Right ventricle myocardium inferior (tissue), 1 donor: Measurements from ENCODE around the gene SAP25. TPM values are rescaled to one million over a fixed set of nuclear protein-coding genes. Genes with fewer than 3 reads are reported as not detected.

ENCODE experiments used
- total RNA-seq: library from RNA; stranded (reverse); fragmentation: NEBNext Ultra II Directional; extraction: Animal tissue kit (Norgen Biotek cat#: 25700); gene quantifications from one replicate; pipeline ENCODE4 v1.2.1, GENCODE V29; 2021
- donor health status: DM: no; HTN: yes; CAD: no; lungs with severe emphysema.

Gene SAP25
- total RNA-seq, 1 donor from 2014 or later = 0.84 TPM

Other genes with a start within 250 kb of the SAP25 start
- gene PILRB, start 215.8 kb downstream of the SAP25 start, total RNA-seq = 9.2 TPM
- 3.8 TPM for gene PILRA, start 200.4 kb downstream of the SAP25 start, total RNA-seq
- 4.4 TPM for gene ZCWPW1, start 145.2 kb downstream of the SAP25 start, total RNA-seq
- 24.9 TPM for gene MEPCE, start 144.1 kb downstream of the SAP25 start, total RNA-seq
- gene PPP1R35, start 137.4 kb downstream of the SAP25 start, total RNA-seq = 12.4 TPM
- gene SPACDR, start 109.6 kb downstream of the SAP25 start, total RNA-seq = 0.35 TPM
- gene TSC22D4, start 94.7 kb downstream of the SAP25 start, total RNA-seq = 50.3 TPM
- gene NYAP1, start 90.0 kb downstream of the SAP25 start, total RNA-seq = 0.54 TPM
- 21.5 TPM for gene AGFG2, start 34.7 kb downstream of the SAP25 start, total RNA-seq
- 29.3 TPM for gene LRCH4, start 12.2 kb upstream of the SAP25 start, total RNA-seq
- 0.41 TPM for gene FBXO24, start 12.4 kb upstream of the SAP25 start, total RNA-seq
- 56.0 TPM for gene PCOLCE, start 28.5 kb upstream of the SAP25 start, total RNA-seq
- 9.3 TPM for gene MOSPD3, start 38.6 kb upstream of the SAP25 start, total RNA-seq
- 0.22 TPM for gene TFR2, start 67.7 kb upstream of the SAP25 start, total RNA-seq
- gene ACTL6B, start 82.5 kb upstream of the SAP25 start, total RNA-seq = not detected
- 120 TPM for gene GNB2, start 99.8 kb upstream of the SAP25 start, total RNA-seq
- gene GIGYF1, start 120.3 kb upstream of the SAP25 start, total RNA-seq = 25.4 TPM
- 29.2 TPM for gene POP7, start 132.2 kb upstream of the SAP25 start, total RNA-seq
- gene EPO, start 146.6 kb upstream of the SAP25 start, total RNA-seq = not detected
- gene ZAN, start 159.7 kb upstream of the SAP25 start, total RNA-seq = not detected